Measurements from ENCODE around the gene CPT1B. TPM values are rescaled to one million over a fixed set of nuclear protein-coding genes. Genes with fewer than 3 reads are reported as not detected.

CPT1B gene
- total and polyA plus RNA-seq, 2 experiments from 2014 or later = 5.6 to 14.4 TPM

DNA sequence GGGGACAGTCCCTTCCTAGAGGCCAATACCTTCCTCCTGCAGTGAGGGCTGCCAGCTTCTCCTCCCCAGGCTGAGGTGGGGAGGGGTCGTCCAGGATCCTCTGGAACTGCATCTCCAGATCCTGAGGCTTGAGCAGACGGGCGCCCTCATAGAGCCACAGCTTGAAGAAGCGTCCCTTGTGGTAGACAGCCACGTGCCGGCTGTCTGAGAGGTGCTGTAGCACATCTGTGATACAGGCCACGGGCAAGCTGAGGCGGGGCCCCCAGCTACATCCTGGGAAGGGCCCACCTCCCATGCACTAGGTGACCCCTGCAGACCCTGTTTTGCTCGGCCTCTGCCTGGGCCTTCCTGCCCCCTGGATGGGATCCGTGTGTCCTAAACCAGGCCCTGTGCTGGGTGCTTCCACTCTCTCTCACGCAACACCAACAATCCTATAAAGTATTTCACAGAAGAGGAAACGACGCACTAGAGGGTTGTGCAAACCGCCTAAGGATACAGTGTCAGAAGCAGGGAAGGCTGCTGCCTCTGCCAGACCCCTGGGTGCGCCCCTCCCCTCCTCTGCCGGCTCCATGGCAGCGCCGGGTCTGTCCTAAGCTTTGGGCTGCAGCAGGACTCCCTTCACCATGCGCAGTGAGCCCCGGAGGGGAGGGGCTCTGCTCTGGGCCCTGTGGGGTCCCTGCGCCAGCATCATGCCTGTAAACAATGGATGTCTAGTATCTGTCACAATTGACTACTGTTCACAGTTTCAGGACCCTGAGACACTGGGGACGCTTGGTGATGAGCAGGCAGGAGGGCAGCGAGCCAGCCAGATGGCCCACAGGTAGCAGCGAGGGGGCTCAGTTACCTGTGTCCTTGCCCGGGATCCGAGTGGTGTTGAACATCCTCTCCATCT lies 4.5 kb downstream of the CPT1B start:
- DNase-seq (ENCODE audit: low spot score) = no peak
- ATAC-seq = no peak
- TF ChIP-seq, protein P1, sequence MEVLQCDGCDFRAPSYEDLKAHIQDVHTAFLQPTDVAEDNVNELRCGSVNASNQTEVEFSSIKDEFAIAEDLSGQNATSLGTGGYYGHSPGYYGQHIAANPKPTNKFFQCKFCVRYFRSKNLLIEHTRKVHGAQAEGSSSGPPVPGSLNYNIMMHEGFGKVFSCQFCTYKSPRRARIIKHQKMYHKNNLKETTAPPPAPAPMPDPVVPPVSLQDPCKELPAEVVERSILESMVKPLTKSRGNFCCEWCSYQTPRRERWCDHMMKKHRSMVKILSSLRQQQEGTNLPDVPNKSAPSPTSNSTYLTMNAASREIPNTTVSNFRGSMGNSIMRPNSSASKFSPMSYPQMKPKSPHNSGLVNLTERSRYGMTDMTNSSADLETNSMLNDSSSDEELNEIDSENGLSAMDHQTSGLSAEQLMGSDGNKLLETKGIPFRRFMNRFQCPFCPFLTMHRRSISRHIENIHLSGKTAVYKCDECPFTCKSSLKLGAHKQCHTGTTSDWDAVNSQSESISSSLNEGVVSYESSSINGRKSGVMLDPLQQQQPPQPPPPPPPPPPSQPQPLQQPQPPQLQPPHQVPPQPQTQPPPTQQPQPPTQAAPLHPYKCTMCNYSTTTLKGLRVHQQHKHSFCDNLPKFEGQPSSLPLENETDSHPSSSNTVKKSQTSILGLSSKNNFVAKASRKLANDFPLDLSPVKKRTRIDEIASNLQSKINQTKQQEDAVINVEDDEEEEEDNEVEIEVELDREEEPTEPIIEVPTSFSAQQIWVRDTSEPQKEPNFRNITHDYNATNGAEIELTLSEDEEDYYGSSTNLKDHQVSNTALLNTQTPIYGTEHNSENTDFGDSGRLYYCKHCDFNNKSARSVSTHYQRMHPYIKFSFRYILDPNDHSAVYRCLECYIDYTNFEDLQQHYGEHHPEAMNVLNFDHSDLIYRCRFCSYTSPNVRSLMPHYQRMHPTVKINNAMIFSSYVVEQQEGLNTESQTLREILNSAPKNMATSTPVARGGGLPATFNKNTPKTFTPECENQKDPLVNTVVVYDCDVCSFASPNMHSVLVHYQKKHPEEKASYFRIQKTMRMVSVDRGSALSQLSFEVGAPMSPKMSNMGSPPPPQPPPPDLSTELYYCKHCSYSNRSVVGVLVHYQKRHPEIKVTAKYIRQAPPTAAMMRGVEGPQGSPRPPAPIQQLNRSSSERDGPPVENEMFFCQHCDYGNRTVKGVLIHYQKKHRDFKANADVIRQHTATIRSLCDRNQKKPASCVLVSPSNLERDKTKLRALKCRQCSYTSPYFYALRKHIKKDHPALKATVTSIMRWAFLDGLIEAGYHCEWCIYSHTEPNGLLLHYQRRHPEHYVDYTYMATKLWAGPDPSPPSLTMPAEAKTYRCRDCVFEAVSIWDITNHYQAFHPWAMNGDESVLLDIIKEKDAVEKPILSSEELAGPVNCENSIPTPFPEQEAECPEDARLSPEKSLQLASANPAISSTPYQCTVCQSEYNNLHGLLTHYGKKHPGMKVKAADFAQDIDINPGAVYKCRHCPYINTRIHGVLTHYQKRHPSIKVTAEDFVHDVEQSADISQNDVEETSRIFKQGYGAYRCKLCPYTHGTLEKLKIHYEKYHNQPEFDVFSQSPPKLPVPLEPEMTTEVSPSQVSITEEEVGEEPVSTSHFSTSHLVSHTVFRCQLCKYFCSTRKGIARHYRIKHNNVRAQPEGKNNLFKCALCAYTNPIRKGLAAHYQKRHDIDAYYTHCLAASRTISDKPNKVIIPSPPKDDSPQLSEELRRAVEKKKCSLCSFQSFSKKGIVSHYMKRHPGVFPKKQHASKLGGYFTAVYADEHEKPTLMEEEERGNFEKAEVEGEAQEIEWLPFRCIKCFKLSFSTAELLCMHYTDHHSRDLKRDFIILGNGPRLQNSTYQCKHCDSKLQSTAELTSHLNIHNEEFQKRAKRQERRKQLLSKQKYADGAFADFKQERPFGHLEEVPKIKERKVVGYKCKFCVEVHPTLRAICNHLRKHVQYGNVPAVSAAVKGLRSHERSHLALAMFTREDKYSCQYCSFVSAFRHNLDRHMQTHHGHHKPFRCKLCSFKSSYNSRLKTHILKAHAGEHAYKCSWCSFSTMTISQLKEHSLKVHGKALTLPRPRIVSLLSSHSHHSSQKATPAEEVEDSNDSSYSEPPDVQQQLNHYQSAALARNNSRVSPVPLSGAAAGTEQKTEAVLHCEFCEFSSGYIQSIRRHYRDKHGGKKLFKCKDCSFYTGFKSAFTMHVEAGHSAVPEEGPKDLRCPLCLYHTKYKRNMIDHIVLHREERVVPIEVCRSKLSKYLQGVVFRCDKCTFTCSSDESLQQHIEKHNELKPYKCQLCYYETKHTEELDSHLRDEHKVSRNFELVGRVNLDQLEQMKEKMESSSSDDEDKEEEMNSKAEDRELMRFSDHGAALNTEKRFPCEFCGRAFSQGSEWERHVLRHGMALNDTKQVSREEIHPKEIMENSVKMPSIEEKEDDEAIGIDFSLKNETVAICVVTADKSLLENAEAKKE (CRISPR knock-in tag; IDR thresholded peaks at IDR 0.05) = no peak
- TF ChIP-seq EZH2phosphoT487 (IDR thresholded peaks at IDR 0.05; ENCODE audit: unreplicated experiment) = no peak
- Mint-ChIP-seq H3K9me3 (no peaks in the 10 kb centered on the region), H3K4me3 (no peak overlapping the region), H3K4me1 (no peaks in the 10 kb centered on the region), H3K36me3 (ENCODE audit: low read depth) (peaks cover 41% of the 10 kb centered on the region), H3K27ac (no peak overlapping the region), H3K27me3 (ENCODE audit: insufficient read depth, low read depth, poor library complexity) (peaks cover 7% of the 10 kb centered on the region)
- Histone ChIP-seq H3K27me3 (ENCODE audit: insufficient read depth) (no peaks in the 10 kb centered on the region), H4K20me1 (replicated peaks; ENCODE audit: insufficient read depth) (no peaks in the 10 kb centered on the region), H2AFZ (no peak overlapping the region), H3K27ac (ENCODE audit: low read depth) (no peak overlapping the region), H3K36me3 (ENCODE audit: insufficient read depth) (no peaks in the 10 kb centered on the region), H3K4me3 (no peak overlapping the region), H3F3A (replicated peaks; ENCODE audit: low read depth) (no peaks in the 10 kb centered on the region; the same call in 1 of the 2 replicates), H3K4me2 (no peak overlapping the region), H3K9me2 (ENCODE audit: insufficient read depth) (no peaks in the 10 kb centered on the region), H3K4me1 (ENCODE audit: insufficient read depth) (no peaks in the 10 kb centered on the region), H3K79me2 (replicated peaks; ENCODE audit: insufficient read depth) (no peaks in the 10 kb centered on the region)

DNA sequence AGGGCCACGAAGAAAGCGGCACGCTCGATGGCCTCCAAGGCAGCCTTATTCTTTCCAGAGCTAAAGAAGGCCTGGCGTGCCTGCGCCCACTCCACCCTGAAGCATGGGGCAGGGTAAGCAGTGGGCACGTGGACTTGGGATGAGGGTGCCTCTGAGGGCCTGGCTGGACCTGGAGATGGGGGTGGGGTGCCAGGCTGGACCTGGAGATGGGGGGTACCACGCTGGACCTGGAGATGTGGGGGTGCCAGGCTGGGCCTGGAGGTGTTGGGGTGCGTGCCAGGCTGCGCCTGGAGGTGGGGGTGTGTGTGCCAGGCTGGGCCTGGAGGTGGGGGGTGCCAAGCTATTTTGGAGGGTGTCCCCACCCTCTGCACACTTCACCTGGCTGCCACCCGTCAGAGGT lies 5.3 kb downstream of the CPT1B start:
- no peaks in the 10 kb centered on the region for H3K36me3 ChIP-seq (ENCODE audit: insufficient read depth)
- DNase-seq (ENCODE audit: low spot score) = no peak
- no peak overlapping the region for H2AFZ ChIP-seq
- H3F3A ChIP-seq (replicated peaks; ENCODE audit: low read depth) = no peaks in the 10 kb centered on the region
- no peak overlapping the region for H3K4me3 Mint-ChIP-seq
- no peaks in the 10 kb centered on the region for H3K9me3 Mint-ChIP-seq
- no peaks in the 10 kb centered on the region for H3K9me2 ChIP-seq (ENCODE audit: insufficient read depth)
- H3K4me1 Mint-ChIP-seq = no peaks in the 10 kb centered on the region
- H3K27ac Mint-ChIP-seq = no peak overlapping the region
- H3K36me3 Mint-ChIP-seq (ENCODE audit: low read depth) = peaks cover 44% of the 10 kb centered on the region
- ATAC-seq = no peak
- H3K27me3 ChIP-seq (ENCODE audit: insufficient read depth) = no peaks in the 10 kb centered on the region
- no peaks in the 10 kb centered on the region for H3K79me2 ChIP-seq (replicated peaks; ENCODE audit: insufficient read depth)
- H3K27ac ChIP-seq (ENCODE audit: low read depth) = no peak overlapping the region
- peaks cover 6% of the 10 kb centered on the region for H3K27me3 Mint-ChIP-seq (ENCODE audit: insufficient read depth, low read depth, poor library complexity)
- no peaks in the 10 kb centered on the region for H3K4me1 ChIP-seq (ENCODE audit: insufficient read depth)
- no peak overlapping the region for H3K4me3 ChIP-seq
- H4K20me1 ChIP-seq (replicated peaks; ENCODE audit: insufficient read depth) = no peaks in the 10 kb centered on the region
- no peak overlapping the region for H3K4me2 ChIP-seq
- no peak for TF ChIP-seq EZH2 (IDR thresholded peaks at IDR 0.05; ENCODE audit: low read depth, unreplicated experiment)
- TF ChIP-seq, protein P2, sequence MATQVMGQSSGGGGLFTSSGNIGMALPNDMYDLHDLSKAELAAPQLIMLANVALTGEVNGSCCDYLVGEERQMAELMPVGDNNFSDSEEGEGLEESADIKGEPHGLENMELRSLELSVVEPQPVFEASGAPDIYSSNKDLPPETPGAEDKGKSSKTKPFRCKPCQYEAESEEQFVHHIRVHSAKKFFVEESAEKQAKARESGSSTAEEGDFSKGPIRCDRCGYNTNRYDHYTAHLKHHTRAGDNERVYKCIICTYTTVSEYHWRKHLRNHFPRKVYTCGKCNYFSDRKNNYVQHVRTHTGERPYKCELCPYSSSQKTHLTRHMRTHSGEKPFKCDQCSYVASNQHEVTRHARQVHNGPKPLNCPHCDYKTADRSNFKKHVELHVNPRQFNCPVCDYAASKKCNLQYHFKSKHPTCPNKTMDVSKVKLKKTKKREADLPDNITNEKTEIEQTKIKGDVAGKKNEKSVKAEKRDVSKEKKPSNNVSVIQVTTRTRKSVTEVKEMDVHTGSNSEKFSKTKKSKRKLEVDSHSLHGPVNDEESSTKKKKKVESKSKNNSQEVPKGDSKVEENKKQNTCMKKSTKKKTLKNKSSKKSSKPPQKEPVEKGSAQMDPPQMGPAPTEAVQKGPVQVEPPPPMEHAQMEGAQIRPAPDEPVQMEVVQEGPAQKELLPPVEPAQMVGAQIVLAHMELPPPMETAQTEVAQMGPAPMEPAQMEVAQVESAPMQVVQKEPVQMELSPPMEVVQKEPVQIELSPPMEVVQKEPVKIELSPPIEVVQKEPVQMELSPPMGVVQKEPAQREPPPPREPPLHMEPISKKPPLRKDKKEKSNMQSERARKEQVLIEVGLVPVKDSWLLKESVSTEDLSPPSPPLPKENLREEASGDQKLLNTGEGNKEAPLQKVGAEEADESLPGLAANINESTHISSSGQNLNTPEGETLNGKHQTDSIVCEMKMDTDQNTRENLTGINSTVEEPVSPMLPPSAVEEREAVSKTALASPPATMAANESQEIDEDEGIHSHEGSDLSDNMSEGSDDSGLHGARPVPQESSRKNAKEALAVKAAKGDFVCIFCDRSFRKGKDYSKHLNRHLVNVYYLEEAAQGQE (IDR thresholded peaks at IDR 0.05; ENCODE audit: unreplicated experiment) = no peak
- no peak for TF ChIP-seq STAT1 (IDR thresholded peaks at IDR 0.05; ENCODE audit: unreplicated experiment)
- no peak for TF ChIP-seq ZNF114 (CRISPR knock-in tag; IDR thresholded peaks at IDR 0.05)
- no peak for TF ChIP-seq JUNB (IDR thresholded peaks at IDR 0.05; ENCODE audit: unreplicated experiment)
- TF ChIP-seq EZH2phosphoT487 (IDR thresholded peaks at IDR 0.05; ENCODE audit: unreplicated experiment) = no peak
- TF ChIP-seq NANOG (IDR thresholded peaks at IDR 0.05; ENCODE audit: borderline replicate concordance) = no peak
- TF ChIP-seq POLR2AphosphoS5 (IDR thresholded peaks at IDR 0.05; ENCODE audit: low read depth) = no peak
- no peak for TF ChIP-seq ZNF331 (CRISPR knock-in tag; IDR thresholded peaks at IDR 0.05; ENCODE audit: low read depth)

Measured in GM23338 (cell line).